ENCODE results near the gene CBLN1. TPM values are rescaled to one million over a fixed set of nuclear protein-coding genes. Genes with fewer than 3 reads are reported as not detected.

Gene CBLN1
- total RNA-seq (0.07 and 0.20 TPM in 2 replicates), polyA plus RNA-seq (not detected in 2 replicates)

- no peaks in the 10 kb centered on the region for H3K9me3 ChIP-seq (ENCODE audit: low read depth)
- H3K4me2 ChIP-seq: peak within 1 kb of the TSS; percentile 94
- H3K36me3 ChIP-seq (replicated peaks; ENCODE audit: insufficient read depth, low read depth): no peaks in the 10 kb centered on the region
- no peak for TF ChIP-seq CTCF (IDR thresholded peaks at IDR 0.05; ENCODE audit: poor library complexity)
- no peak for TF ChIP-seq EZH2phosphoT487 (IDR thresholded peaks at IDR 0.05; ENCODE audit: low read depth, severe bottlenecking, unreplicated experiment)
- no peak for TF ChIP-seq EZH2 (IDR thresholded peaks at IDR 0.05; ENCODE audit: borderline replicate concordance)
- no peaks in the 10 kb centered on the region for H4K20me1 ChIP-seq (ENCODE audit: insufficient read depth, poor library complexity, severe bottlenecking)
- H3K9me2 ChIP-seq (replicated peaks; ENCODE audit: insufficient read depth): no peaks in the 10 kb centered on the region
- H3K79me2 ChIP-seq: no peaks in the 10 kb centered on the region
- peak within 1 kb of the TSS; percentile 67 for H3K4me3 ChIP-seq
- H3K27me3 ChIP-seq: peaks cover 90% of the 10 kb centered on the region
- peak within 1 kb of the TSS; percentile 89 for H2AFZ ChIP-seq
- H3K27ac ChIP-seq: no peak within 1 kb of the TSS
- no peak for DNase-seq (ENCODE audit: low spot score)
- 3% methylated on average over 6 of the region's 45 CpGs for WGBS (ENCODE audit: low lambda C conversion rate, missing lambda C conversion rate)
- H3K4me1 ChIP-seq (ENCODE audit: insufficient read depth): peaks cover 10% of the 10 kb centered on the region
Observed at GRCh38 chr16:49281480-49281842, at the start of gene CBLN1. CBLN1 (minus strand) TSS chr16:49281838; CDS start chr16:49281465, 373 bp downstream.

GRCh38 chr16:49330562-49331201 is 49.0 kb upstream of the CBLN1 start:
- TF ChIP-seq EZH2phosphoT487 (IDR thresholded peaks at IDR 0.05; ENCODE audit: low read depth, severe bottlenecking, unreplicated experiment): no peak
- no peak for TF ChIP-seq CTCF (IDR thresholded peaks at IDR 0.05; ENCODE audit: poor library complexity)
- no peak for TF ChIP-seq EZH2 (IDR thresholded peaks at IDR 0.05; ENCODE audit: borderline replicate concordance)
- H3K36me3 ChIP-seq (replicated peaks; ENCODE audit: insufficient read depth, low read depth): no peaks in the 10 kb centered on the region
- no peaks in the 10 kb centered on the region for H4K20me1 ChIP-seq (ENCODE audit: insufficient read depth, poor library complexity, severe bottlenecking)
- H3K79me2 ChIP-seq: no peaks in the 10 kb centered on the region
- no peak overlapping the region for H3K4me2 ChIP-seq
- no peak overlapping the region for H3K4me3 ChIP-seq
- H3K27me3 ChIP-seq: peaks cover 4% of the 10 kb centered on the region
- no peaks in the 10 kb centered on the region for H3K9me2 ChIP-seq (replicated peaks; ENCODE audit: insufficient read depth)
- H3K9me3 ChIP-seq (ENCODE audit: low read depth): no peaks in the 10 kb centered on the region
- H3K4me1 ChIP-seq (ENCODE audit: insufficient read depth): no peaks in the 10 kb centered on the region
- H3K27ac ChIP-seq: no peak overlapping the region
- WGBS (ENCODE audit: low lambda C conversion rate, missing lambda C conversion rate): 82% methylated on average over 9 of the region's 9 CpGs
- H2AFZ ChIP-seq: no peak overlapping the region
- DNase-seq (ENCODE audit: low spot score): no peak

- no peak overlapping the region for H3K27ac ChIP-seq
- WGBS (ENCODE audit: low lambda C conversion rate, missing lambda C conversion rate): 83% methylated on average over 4 of the region's 4 CpGs
- H3K9me2 ChIP-seq (replicated peaks; ENCODE audit: insufficient read depth): no peaks in the 10 kb centered on the region
- no peak overlapping the region for H2AFZ ChIP-seq
- no peak overlapping the region for H3K4me3 ChIP-seq
- no peak for DNase-seq (ENCODE audit: low spot score)
- peaks cover 4% of the 10 kb centered on the region for H3K27me3 ChIP-seq
- no peaks in the 10 kb centered on the region for H3K9me3 ChIP-seq (ENCODE audit: low read depth)
- TF ChIP-seq CTCF (IDR thresholded peaks at IDR 0.05; ENCODE audit: poor library complexity): no peak
- no peak for TF ChIP-seq EZH2phosphoT487 (IDR thresholded peaks at IDR 0.05; ENCODE audit: low read depth, severe bottlenecking, unreplicated experiment)
- TF ChIP-seq EZH2 (IDR thresholded peaks at IDR 0.05; ENCODE audit: borderline replicate concordance): no peak
- H3K36me3 ChIP-seq (replicated peaks; ENCODE audit: insufficient read depth, low read depth): no peaks in the 10 kb centered on the region
- no peaks in the 10 kb centered on the region for H3K79me2 ChIP-seq
- no peaks in the 10 kb centered on the region for H4K20me1 ChIP-seq (ENCODE audit: insufficient read depth, poor library complexity, severe bottlenecking)
- no peaks in the 10 kb centered on the region for H3K4me1 ChIP-seq (ENCODE audit: insufficient read depth)
- H3K4me2 ChIP-seq: no peak overlapping the region
Observed at GRCh38 chr16:49328325-49328724, 46.7 kb upstream of the CBLN1 start.
